ENCODE results near the gene SPOPL. TPM values are rescaled to one million over a fixed set of nuclear protein-coding genes. Genes with fewer than 3 reads are reported as not detected.
"Not testable (repeated sequence)": the region's sequence is repeated elsewhere in the genome, so short reads cannot be mapped to it uniquely, and the experiment has no call there.

The SPOPL gene
- total RNA-seq, 3 donors from 2014 or later (not counting 1 experiment from before 2014, with no cell fraction given) = 32.2 to 35.9 (median 33.8) TPM

DNA sequence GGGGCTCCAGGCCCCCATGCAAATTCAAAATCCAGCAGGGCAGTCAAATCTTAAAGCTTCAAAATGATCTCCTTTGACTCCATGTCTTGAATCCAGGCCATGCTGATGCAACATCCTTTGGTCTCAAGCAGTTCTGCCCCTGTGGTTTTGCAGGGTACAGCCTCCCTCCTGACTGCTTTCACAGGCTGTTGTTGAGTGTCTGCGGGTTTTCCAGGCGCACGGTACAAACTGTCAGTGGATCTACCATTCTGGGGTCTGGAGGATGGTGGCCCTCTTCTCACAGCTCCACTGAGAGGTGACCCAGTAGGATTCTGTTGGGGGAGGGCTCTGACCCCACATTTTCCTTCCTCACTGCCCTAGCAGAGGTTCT lies 22.1 kb downstream of the SPOPL start:
- H3K4me1 ChIP-seq (ENCODE audit: control insufficient read depth, insufficient read depth, low read length); intact Hi-C loops (cut with micrococcal nuclease); H3K9me3 Mint-ChIP-seq; H3K27me3 ChIP-seq (ENCODE audit: control insufficient read depth, insufficient read depth, low read length); H3K27ac ChIP-seq (ENCODE audit: low read length); DNase-seq; H3K27me3 Mint-ChIP-seq (ENCODE audit: low read depth in 2 of 2); H3K4me3 ChIP-seq (ENCODE audit: low read length); H3K36me3 ChIP-seq (ENCODE audit: control insufficient read depth, insufficient read depth, low read length): not testable (repeated sequence)
- H3K27ac Mint-ChIP-seq = peak overlapping the region; percentile 54 to 67
- ATAC-seq = peak; percentile 47 to 93 (median 63)
- H3K4me1 Mint-ChIP-seq = peaks cover 80 to 82% of the 10 kb centered on the region in 2 donors
- peaks cover 10% of the 10 kb centered on the region for H3K36me3 Mint-ChIP-seq
- peak overlapping the region; percentile 35 for H3K4me3 Mint-ChIP-seq
- 72% methylated on average over 3 of the region's 3 CpGs for WGBS (ENCODE audit: insufficient coverage)
- peaks cover 10% of the 10 kb centered on the region for H3K9me3 ChIP-seq (ENCODE audit: control insufficient read depth, insufficient read depth, low read length)

DNA sequence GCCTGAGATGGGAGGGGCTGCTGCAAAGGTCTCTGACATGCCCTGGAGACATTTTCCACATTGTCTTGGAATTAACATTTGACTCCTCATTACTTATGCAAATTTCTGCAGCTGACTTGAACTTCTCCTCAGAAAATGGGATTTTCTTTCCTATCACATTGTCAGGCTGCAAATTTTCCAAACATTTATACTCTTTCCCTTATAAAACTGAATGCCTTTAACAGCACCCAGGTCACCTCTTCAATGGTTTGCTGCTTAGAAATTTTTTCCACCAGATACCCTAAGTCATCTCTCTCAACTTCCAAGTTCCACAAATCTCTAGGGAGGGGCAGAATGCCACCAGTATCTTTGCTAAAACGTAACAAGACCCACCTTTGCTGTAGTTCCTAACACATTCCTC lies 22.8 kb downstream of the SPOPL start:
- Mint-ChIP-seq H3K27ac (peak overlapping the region; percentile 24 to 54), H3K4me1 (peaks cover 81 to 86% of the 10 kb centered on the region in 2 donors), H3K36me3 (peaks cover 10% of the 10 kb centered on the region), H3K4me3 (peak overlapping the region; percentile 40)
- DNase-seq; H3K27ac ChIP-seq (ENCODE audit: low read length); H3K4me3 ChIP-seq (ENCODE audit: low read length); H3K4me1 ChIP-seq (ENCODE audit: control insufficient read depth, insufficient read depth, low read length); H3K9me3 Mint-ChIP-seq; H3K27me3 Mint-ChIP-seq (ENCODE audit: low read depth in 2 of 2); ATAC-seq; H3K27me3 ChIP-seq (ENCODE audit: control insufficient read depth, insufficient read depth, low read length); intact Hi-C loops (cut with micrococcal nuclease); H3K36me3 ChIP-seq (ENCODE audit: control insufficient read depth, insufficient read depth, low read length): not testable (repeated sequence)
- 100% methylated on average over 1 of the region's 1 CpG for WGBS (ENCODE audit: insufficient coverage)
- H3K9me3 ChIP-seq (ENCODE audit: control insufficient read depth, insufficient read depth, low read length) = peaks cover 10% of the 10 kb centered on the region

DNA sequence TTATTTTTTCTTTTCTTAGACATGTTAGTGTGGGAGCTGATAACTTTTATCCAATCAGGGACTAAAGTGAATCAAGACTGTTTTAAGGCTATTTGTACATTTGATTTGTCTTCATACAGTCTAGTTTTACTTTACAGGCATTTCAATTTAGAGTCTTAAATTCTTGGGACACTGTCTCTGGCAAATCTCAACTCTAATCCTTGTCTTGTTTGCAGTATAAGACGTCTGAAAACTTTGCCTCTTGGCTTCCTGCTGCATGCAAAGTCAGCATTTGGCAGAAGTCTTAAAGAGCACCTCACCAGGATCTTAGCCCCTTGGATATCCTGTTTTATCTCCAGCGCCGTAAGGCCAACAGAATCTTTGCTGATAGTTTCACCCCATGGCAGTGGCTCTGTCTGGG lies 30.3 kb downstream of the SPOPL start:
- H3K36me3 Mint-ChIP-seq = no peaks in the 10 kb centered on the region
- no peak overlapping the region for H3K27ac Mint-ChIP-seq
- Histone ChIP-seq H3K36me3 (ENCODE audit: control insufficient read depth, insufficient read depth, low read length) (no peaks in the 10 kb centered on the region), H3K27me3 (ENCODE audit: control insufficient read depth, insufficient read depth, low read length) (no peaks in the 10 kb centered on the region), H3K4me1 (ENCODE audit: control insufficient read depth, insufficient read depth, low read length) (no peaks in the 10 kb centered on the region), H3K9me3 (ENCODE audit: control insufficient read depth, insufficient read depth, low read length) (no peaks in the 10 kb centered on the region), H3K4me3 (ENCODE audit: low read length) (no peak overlapping the region), H3K27ac (ENCODE audit: low read length) (no peak overlapping the region)
- no peak for DNase-seq
- H3K9me3 Mint-ChIP-seq = no peaks in the 10 kb centered on the region
- intact Hi-C loops (cut with micrococcal nuclease) = no loop called here
- no peaks in the 10 kb centered on the region for H3K27me3 Mint-ChIP-seq (ENCODE audit: low read depth in 2 of 2)
- 73% methylated on average over 3 of the region's 3 CpGs for WGBS (ENCODE audit: insufficient coverage)
- TF ChIP-seq, protein P1, sequence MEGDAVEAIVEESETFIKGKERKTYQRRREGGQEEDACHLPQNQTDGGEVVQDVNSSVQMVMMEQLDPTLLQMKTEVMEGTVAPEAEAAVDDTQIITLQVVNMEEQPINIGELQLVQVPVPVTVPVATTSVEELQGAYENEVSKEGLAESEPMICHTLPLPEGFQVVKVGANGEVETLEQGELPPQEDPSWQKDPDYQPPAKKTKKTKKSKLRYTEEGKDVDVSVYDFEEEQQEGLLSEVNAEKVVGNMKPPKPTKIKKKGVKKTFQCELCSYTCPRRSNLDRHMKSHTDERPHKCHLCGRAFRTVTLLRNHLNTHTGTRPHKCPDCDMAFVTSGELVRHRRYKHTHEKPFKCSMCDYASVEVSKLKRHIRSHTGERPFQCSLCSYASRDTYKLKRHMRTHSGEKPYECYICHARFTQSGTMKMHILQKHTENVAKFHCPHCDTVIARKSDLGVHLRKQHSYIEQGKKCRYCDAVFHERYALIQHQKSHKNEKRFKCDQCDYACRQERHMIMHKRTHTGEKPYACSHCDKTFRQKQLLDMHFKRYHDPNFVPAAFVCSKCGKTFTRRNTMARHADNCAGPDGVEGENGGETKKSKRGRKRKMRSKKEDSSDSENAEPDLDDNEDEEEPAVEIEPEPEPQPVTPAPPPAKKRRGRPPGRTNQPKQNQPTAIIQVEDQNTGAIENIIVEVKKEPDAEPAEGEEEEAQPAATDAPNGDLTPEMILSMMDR (IDR thresholded peaks at IDR 0.05) = no peak
- H3K4me3 Mint-ChIP-seq = no peak overlapping the region
- peaks cover 67 to 70% of the 10 kb centered on the region in 2 donors for H3K4me1 Mint-ChIP-seq
- no peak for ATAC-seq

DNA sequence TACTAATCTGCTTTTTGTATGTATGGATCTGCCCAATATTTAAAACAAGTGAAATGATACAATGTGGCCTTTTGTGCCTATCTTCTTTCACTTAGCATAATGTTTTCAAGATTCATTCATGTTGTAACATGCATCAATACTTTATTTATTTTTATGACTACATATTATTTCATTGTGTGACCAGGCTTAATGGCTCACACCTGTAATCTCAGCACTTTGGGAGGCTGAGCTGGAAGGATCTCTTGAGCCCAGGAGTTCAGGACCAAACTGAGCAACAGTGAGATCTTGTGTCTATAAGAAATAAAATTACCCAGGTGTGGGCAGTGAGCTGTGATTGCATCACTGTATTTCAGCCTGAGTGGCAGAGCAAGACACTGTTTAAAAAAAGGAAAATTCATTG lies 33.2 kb downstream of the SPOPL start:
- peaks cover 54 to 55% of the 10 kb centered on the region in 2 donors for H3K4me1 Mint-ChIP-seq
- Histone ChIP-seq H3K9me3 (ENCODE audit: control insufficient read depth, insufficient read depth, low read length) (peaks cover 4% of the 10 kb centered on the region), H3K27me3 (ENCODE audit: control insufficient read depth, insufficient read depth, low read length) (no peaks in the 10 kb centered on the region), H3K4me1 (ENCODE audit: control insufficient read depth, insufficient read depth, low read length) (no peaks in the 10 kb centered on the region), H3K27ac (ENCODE audit: low read length) (no peak overlapping the region), H3K36me3 (ENCODE audit: control insufficient read depth, insufficient read depth, low read length) (no peaks in the 10 kb centered on the region), H3K4me3 (ENCODE audit: low read length) (no peak overlapping the region)
- ATAC-seq (no peak), DNase-seq (no peak)
- H3K27ac Mint-ChIP-seq = no peak overlapping the region
- intact Hi-C loops (cut with micrococcal nuclease) = no loop called here
- peaks cover 10% of the 10 kb centered on the region for H3K36me3 Mint-ChIP-seq
- H3K4me3 Mint-ChIP-seq = no peak overlapping the region
- no peaks in the 10 kb centered on the region for H3K27me3 Mint-ChIP-seq (ENCODE audit: low read depth in 2 of 2)
- TF ChIP-seq, protein P1 (IDR thresholded peaks at IDR 0.05) = no peak
- H3K9me3 Mint-ChIP-seq = peaks cover 2 to 6% of the 10 kb centered on the region in 2 donors
